Measurements from ENCODE around the gene SIPA1L3. TPM values are rescaled to one million over a fixed set of nuclear protein-coding genes. Genes with fewer than 3 reads are reported as not detected.
A peak's percentile ranks its signal among the peaks of the same experiment; 100 is the strongest.

SIPA1L3 gene
- total RNA-seq, 1 donor from 2014 or later = 17.0 TPM

DNA sequence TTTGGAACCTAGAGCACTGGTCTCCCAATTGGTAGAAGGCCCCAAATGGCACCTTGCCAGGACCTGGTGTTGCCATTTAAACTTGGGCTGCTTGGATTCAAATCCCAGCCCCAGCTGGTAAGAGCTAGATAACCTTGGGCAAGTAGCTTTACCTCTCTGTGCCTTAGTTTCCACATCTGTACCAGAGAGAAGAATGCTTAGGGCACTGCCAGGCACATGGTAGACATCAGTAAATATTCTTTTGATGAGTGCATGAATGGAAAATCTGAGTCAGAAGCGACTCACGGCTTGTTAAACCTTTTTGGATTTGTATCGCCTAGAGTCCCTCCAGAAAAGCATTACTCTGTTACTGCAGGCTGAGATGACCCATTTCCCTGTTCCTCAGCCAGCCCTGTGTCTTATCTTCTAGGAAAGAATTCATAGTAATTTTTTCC, 90.9 kb downstream of the SIPA1L3 start:
- DNase-seq (ENCODE audit: low read depth) = peak; percentile 64

- DNase-seq (ENCODE audit: low read depth) = no peak
Observed at GRCh38 chr19:37998801-37999308, 91.8 kb downstream of the SIPA1L3 start.

GRCh38 chr19:37999309-38000213, 92.6 kb downstream of the SIPA1L3 start:
- DNase-seq (ENCODE audit: low read depth) = peak; percentile 81

- no peak for DNase-seq (ENCODE audit: low read depth)
Observed at GRCh38 chr19:38001158-38001781, 94.3 kb downstream of the SIPA1L3 start.

- DNase-seq (ENCODE audit: low read depth) = peak; percentile 86
Observed at GRCh38 chr19:38003438-38004185, 96.6 kb downstream of the SIPA1L3 start.

DNA sequence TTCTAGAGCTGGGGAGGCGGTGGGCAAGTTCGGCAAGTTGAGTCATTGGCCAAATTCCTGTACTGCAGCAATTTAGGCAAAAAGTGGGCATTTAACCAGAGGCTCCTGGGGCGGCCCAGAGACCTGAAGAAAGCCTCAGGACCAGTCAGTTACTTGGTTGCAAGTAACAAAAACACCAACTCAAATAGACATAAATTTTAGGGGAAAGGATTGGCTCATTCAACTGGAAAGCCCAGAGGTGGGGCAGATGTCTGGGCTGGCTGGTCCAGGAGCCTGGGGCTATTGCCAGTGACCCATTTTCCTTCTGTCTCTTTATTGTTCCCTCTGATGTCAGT, 97.1 kb downstream of the SIPA1L3 start:
- DNase-seq (ENCODE audit: low read depth) = no peak

- peak; percentile 97 for DNase-seq (ENCODE audit: low read depth)
Observed at GRCh38 chr19:38004521-38005223, 97.7 kb downstream of the SIPA1L3 start.

- DNase-seq (ENCODE audit: low read depth) = no peak
Observed at GRCh38 chr19:38005224-38005614, 98.2 kb downstream of the SIPA1L3 start.

DNA sequence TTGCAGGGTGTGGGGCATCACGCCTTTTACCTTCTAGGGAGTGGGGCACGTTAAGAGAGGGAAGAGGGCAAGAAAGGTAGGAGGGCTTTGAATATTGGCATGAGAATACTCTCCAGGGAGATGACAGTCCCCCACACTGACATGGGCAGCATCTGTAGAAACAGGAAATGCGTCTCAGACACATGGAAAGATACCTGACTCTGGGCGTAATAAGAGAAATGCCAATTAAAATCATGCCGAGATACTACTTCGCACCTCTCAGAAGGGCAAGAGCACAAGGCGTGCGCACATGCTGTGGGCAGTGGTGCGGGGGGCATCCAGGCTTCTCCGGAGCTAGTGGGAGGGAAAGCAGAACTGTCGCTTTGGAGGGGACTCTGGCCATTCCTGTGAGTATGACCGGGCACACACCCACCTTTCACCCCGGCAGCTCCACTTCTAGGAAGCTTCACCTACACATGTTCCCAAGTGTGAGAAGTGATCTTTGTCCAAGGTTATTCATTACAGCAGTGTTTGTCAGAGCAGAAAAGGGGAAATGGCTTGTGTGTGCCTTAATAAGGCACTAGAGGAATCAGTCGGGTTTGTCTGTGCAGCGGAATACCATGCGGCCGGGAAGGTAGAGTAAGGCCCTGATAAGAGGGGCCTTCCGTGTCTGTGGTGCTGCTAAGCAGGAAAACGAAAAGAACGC, 99.5 kb downstream of the SIPA1L3 start:
- no peak for DNase-seq (ENCODE audit: low read depth)

DNA sequence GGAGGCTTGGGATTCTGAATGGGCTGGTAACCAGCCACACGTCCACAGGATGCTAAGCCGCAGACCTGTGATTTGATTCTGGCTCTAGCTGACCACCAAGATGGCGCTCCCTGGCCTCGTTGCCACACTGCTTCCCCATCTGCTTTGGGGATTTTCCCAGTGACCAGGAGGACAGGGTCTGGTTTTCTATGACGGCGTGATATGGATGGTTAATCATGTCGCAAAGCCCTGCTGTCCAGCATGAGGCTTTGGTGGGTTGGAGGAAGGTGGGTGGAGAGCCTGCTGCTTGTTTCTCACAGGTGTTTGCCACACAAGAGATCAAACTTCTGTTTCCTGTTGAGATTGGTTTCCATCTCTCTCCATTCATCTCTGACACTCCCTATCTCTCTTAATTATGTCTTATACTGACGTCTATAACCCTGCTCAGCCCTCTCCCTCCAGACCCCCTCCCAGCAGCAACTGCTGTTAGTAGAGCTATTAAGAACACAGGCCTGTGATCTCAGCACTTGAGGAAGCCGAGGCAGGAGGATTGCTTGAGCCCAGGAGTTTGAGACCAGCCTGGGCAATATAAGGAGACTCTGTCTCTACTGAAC, 102.7 kb downstream of the SIPA1L3 start:
- no peak for DNase-seq (ENCODE audit: low read depth)

DNA sequence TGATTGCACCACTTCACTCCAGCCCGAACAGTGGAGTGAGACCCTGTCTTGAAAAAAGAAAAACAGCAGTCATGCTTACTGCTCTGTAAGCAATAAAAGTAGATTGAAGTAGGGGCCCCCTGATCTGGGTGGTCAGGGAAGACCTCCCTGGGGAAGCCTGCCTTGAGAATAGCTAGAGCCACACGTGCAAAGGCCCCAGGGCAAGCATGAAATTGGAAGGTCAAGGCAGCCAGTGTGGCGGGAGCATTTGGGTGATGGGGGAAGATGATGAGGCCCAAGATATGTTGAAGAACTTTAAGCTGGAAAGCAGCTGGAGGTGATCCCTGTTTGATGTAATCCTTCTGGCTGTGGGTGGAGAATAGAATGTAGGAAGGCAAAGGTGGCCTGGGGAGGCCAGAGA, 104.4 kb downstream of the SIPA1L3 start:
- no peak for DNase-seq (ENCODE audit: low read depth)

- DNase-seq (ENCODE audit: low read depth) = no peak
Observed at GRCh38 chr19:38012290-38012689, 105.3 kb downstream of the SIPA1L3 start.

- DNase-seq (ENCODE audit: low read depth) = no peak
Observed at GRCh38 chr19:38012944-38013343, 105.9 kb downstream of the SIPA1L3 start.

DNA sequence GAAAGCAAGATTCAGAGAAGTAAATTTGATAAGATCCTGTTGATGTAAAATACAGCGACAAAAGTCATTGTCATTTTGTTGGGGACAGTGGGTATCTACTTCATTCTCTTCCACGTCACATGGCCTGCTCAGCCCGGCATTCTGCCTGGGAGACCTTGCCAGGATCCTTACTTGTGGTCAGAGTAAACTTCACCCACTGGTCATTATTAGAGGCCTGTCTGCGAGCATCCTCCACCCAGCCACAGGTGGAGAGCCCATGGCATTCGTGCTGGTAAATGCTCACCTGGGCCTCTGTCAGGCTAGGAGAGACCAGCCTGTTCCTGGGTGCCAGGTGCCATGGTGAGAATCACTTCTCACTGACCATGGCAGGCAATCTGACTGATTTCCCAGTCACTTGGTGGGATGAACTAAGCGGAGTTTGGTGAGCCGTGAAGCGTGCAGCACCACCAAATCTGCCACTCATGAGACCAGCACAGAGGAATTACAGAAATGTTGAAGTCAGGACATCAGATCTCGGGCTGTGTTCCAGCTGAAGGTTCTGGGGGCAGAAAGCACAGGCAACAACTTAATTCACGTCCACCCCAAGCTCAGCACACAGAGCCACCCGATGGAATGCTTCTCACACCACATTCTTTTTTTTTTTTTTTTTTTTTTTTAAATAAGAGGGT, 107.0 kb downstream of the SIPA1L3 start:
- no peak for DNase-seq (ENCODE audit: low read depth)

GRCh38 chr19:38015216-38015615, 108.2 kb downstream of the SIPA1L3 start:
- no peak for DNase-seq (ENCODE audit: low read depth)

DNA sequence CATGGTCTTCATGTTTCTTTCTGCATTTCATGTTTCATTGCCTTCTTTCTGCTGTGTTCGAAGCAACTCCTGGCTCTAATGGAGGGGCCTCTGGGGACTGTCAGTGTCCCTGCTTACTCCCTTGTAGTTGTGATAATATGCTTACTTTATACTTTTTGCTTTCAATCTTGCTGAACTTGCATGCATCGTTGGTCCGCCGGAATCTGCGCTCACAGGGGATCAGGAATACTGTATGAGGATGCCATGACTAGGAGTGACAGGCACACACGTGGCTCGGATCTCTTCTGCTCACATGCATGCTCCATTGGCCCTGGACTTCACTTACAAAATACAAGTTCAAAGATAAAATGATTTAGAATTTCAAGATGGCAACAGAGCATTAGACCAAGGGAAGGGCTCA, 108.8 kb downstream of the SIPA1L3 start:
- DNase-seq (ENCODE audit: low read depth) = no peak

DNA sequence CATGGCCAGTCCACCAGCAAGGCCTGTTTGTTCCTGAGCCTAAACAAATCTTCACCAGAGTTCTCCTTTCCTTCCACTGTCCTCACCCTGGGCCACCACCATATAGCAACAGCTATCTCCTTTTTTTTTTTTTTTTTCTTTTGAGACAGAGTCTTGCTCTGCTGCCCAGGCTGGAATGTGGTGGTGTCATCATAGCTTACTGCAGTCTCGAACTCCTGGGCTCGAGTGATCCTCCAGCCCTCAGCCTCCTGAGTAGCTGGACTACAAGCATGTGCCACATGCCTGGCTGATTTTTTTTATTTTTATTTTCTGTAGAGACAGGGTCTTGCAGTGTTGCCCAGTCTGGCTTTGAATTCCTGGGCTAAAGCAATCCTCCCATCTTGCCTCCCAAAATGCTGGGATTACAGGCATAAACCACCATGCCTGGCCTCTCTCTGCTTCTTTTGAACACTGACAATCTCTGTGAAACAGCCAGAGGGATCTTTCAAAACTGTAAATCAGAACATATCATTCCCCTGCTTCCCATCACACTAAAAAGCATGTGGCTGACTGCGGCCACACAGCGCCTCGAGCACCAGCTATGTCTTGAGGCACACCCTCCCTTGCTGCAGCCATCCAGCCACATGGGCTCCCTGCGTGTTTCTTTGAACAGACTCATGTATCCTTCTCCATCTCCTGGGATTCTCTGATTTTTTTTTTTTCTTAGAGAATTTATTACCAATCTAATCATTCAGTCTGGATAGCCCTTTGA, 110.6 kb downstream of the SIPA1L3 start:
- DNase-seq (ENCODE audit: low read depth) = no peak

GRCh38 chr19:38018694-38019395, 111.8 kb downstream of the SIPA1L3 start:
- DNase-seq (ENCODE audit: low read depth) = peak; percentile 43
